Sigmoid colon (tissue), 4 donors: ENCODE measurements around the gene VAX1.

ENCODE experiments used
- EP300 ChIP-seq, 4 donors: sonication (generic); formaldehyde crosslinking; IDR thresholded peaks; one replicate each; pipeline ENCODE4 v1.6.1; 2017; ENCODE audit warnings: antibody characterized with exemption in 4 of 4
- POLR2A ChIP-seq, 2 donors: fragments of 450-650 bp; IDR thresholded peaks; one replicate each; pipeline ENCODE4 v1.6.1; 2016; ENCODE audit warnings: antibody characterized with exemption in 2 of 2, mild to moderate bottlenecking in 2 of 2, moderate library complexity in 2 of 2
- TF ChIP-seq, protein P1 (sequence below), 4 experiments: fragments of 450-650 bp in 3 of 4; fragments of 200-600 bp in 1 of 4; IDR thresholded peaks; one replicate each; pipeline ENCODE4 v1.5.1; 2016 to 2019; ENCODE audit warnings: antibody characterized with exemption in 4 of 4, mild to moderate bottlenecking in 3 of 4, moderate library complexity in 2 of 4

- TF ChIP-seq, protein P1, sequence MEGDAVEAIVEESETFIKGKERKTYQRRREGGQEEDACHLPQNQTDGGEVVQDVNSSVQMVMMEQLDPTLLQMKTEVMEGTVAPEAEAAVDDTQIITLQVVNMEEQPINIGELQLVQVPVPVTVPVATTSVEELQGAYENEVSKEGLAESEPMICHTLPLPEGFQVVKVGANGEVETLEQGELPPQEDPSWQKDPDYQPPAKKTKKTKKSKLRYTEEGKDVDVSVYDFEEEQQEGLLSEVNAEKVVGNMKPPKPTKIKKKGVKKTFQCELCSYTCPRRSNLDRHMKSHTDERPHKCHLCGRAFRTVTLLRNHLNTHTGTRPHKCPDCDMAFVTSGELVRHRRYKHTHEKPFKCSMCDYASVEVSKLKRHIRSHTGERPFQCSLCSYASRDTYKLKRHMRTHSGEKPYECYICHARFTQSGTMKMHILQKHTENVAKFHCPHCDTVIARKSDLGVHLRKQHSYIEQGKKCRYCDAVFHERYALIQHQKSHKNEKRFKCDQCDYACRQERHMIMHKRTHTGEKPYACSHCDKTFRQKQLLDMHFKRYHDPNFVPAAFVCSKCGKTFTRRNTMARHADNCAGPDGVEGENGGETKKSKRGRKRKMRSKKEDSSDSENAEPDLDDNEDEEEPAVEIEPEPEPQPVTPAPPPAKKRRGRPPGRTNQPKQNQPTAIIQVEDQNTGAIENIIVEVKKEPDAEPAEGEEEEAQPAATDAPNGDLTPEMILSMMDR (IDR thresholded peaks at IDR 0.05), result peak in 3 of 4 experiments; percentile 49 to 68 (median 54)
- TF ChIP-seq POLR2A (IDR thresholded peaks at IDR 0.05), result no peak
- TF ChIP-seq EP300 (IDR thresholded peaks at IDR 0.05), result no peak
These were observed 37.9 kb upstream of the VAX1 start for GRCh38 chr10:117175901-117176534.
